A673 (cell line): Measurements from ENCODE around the gene AGRN. TPM values are rescaled to one million over a fixed set of nuclear protein-coding genes. Genes with fewer than 3 reads are reported as not detected.

Experiments
- BruUV-seq: library from RNA; stranded (reverse); fragments of 400-500 nt; replicated peaks from 2 replicates; lab custom pipeline; 2021; lab: Mats Ljungman, UMichigan
- CTCF ChIA-PET: fragments of 300-600 bp; sonication (Branson Sonifier 250); formaldehyde crosslinking; loops from one replicate; lab custom pipeline; 2022; ENCODE audit warnings: antibody characterized with exemption; lab: Charles Lee
- POLR2A ChIA-PET: fragments of 300-600 bp; sonication (Branson Sonifier 250); formaldehyde crosslinking; loops from one replicate; lab custom pipeline; 2022; ENCODE audit warnings: antibody characterized with exemption; ENCODE audit not compliant: low non-redundant PET; lab: Charles Lee
- DNase-seq: peaks from one replicate; pipeline ENCODE4 v3.0.0-alpha.2; 2015; ENCODE audit warnings: low spot score
- H3K27ac ChIP-seq: fragments of 200-600 bp; sonication (generic); 2 replicates; pipeline ENCODE4 v1.5.1; 2016; ENCODE audit warnings: mixed run types, low read depth, mild to moderate bottlenecking, mixed read lengths, antibody characterized with exemption, low read length; ENCODE audit not compliant: poor library complexity, severe bottlenecking
- H3K27me3 ChIP-seq: fragments of 200-600 bp; sonication (generic); replicated peaks from 2 replicates; pipeline ENCODE4 v1.6.1; 2017; ENCODE audit warnings: mixed run types, low read depth, mild to moderate bottlenecking, mixed read lengths, antibody characterized with exemption, low read length; ENCODE audit not compliant: insufficient read depth, poor library complexity
- H3K36me3 ChIP-seq: fragments of 200-600 bp; sonication (generic); 2 replicates; pipeline ENCODE4 v1.6.1; 2016; ENCODE audit warnings: mixed run types, mild to moderate bottlenecking, mixed read lengths, antibody characterized with exemption, low read length; ENCODE audit not compliant: insufficient read depth, poor library complexity, severe bottlenecking
- H3K4me1 ChIP-seq: fragments of 200-600 bp; sonication (generic); 2 replicates; pipeline ENCODE4 v1.6.1; 2017; ENCODE audit warnings: mixed run types, mild to moderate bottlenecking, mixed read lengths, antibody characterized with exemption, low read length; ENCODE audit not compliant: insufficient read depth, poor library complexity, severe bottlenecking
- H3K4me3 ChIP-seq: fragments of 200-600 bp; sonication (generic); 2 replicates; pipeline ENCODE4 v1.5.1; 2016; ENCODE audit warnings: low read depth, mixed run types, mild to moderate bottlenecking, mixed read lengths, low read length; ENCODE audit not compliant: poor library complexity, severe bottlenecking
- H3K9me3 ChIP-seq: fragments of 200-600 bp; sonication (generic); 2 replicates; pipeline ENCODE4 v1.6.1; 2016; ENCODE audit warnings: mixed run types, low read depth, mild to moderate bottlenecking, mixed read lengths, antibody characterized with exemption, low read length; ENCODE audit not compliant: poor library complexity, severe bottlenecking
- EZH2 ChIP-seq: fragments of 200-600 bp; sonication (generic); IDR thresholded peaks from 2 replicates; pipeline ENCODE4 v1.6.1; 2017; ENCODE audit warnings: borderline replicate concordance, low read depth, mild to moderate bottlenecking, mixed read lengths, antibody characterized with exemption, low read length; ENCODE audit not compliant: poor library complexity, severe bottlenecking
- intact Hi-C: fragments of 100-400 bp; cut with micrococcal nuclease; formaldehyde crosslinking; loops from one replicate; pipeline ENCODE4 v1.10.0; 2022; ENCODE audit not compliant: unreplicated experiment
- total RNA-seq: library from RNA; stranded (reverse); gene quantifications from 2 replicates; pipeline ENCODE4 v1.2.3, GENCODE V29; 2021
- TF ChIP-seq, protein P1 (sequence below): fragments of 300-800, 200-600 bp; sonication (generic); conservative IDR thresholded peaks from 2 replicates; pipeline ENCODE4 v1.5.1; 2017; ENCODE audit warnings: low read depth, mild to moderate bottlenecking, antibody characterized with exemption, low read length, moderate library complexity, mixed read lengths

The AGRN gene
- total RNA-seq, 1 experiment from 2014 or later, result 151 TPM

GRCh38 chr1:1088029-1088800 lies 68.3 kb downstream of the AGRN start:
- DNase-seq, result no peak

DNA sequence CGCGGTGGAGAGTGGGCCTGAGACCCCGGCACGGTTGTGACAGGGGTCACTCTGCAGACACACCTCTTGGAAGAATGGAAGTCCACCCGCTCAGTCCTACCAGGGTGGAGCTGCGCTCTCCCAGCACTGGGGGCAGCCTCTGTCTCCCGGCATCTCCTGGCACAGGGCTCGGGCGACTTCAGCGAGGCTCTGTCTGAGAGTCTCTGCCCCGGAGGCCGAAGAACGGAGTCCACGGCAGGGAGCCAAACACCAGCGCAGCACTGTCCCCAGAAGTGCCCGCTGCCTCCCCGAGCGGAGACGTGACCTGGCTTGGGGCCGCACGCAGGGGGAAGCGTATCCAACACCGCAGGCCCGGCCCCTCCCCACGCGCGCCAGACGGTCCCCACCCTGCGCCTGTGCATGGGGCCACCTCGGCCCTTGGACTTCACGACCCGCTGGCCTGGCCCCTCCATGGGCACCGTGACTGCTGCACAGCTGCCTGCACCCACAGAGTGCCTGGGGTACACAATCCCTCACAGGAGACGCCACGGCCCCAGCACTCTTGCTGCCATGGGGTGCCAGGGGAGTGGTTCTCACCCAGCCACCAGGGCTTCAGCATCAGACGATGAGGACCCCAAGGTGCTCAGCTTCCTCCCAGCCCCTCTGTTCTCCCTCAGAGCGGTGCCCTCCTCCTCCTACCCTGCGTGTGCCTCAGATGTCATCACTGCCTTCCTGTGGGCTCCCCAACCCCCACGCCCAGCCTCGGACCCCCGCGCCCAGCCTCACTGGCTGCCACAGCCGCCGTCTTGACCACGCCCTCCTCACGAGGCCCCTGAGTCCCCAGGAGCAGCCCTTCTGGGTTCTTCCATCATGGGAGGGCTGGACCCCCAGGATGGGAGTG lies 69.1 kb downstream of the AGRN start:
- ChIA-PET POLR2A (no interaction called here), CTCF (no interaction called here)
- TF ChIP-seq EZH2, result no peak
- TF ChIP-seq, protein P1, sequence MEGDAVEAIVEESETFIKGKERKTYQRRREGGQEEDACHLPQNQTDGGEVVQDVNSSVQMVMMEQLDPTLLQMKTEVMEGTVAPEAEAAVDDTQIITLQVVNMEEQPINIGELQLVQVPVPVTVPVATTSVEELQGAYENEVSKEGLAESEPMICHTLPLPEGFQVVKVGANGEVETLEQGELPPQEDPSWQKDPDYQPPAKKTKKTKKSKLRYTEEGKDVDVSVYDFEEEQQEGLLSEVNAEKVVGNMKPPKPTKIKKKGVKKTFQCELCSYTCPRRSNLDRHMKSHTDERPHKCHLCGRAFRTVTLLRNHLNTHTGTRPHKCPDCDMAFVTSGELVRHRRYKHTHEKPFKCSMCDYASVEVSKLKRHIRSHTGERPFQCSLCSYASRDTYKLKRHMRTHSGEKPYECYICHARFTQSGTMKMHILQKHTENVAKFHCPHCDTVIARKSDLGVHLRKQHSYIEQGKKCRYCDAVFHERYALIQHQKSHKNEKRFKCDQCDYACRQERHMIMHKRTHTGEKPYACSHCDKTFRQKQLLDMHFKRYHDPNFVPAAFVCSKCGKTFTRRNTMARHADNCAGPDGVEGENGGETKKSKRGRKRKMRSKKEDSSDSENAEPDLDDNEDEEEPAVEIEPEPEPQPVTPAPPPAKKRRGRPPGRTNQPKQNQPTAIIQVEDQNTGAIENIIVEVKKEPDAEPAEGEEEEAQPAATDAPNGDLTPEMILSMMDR, result no peak
- Histone ChIP-seq H3K27me3 (no peaks in the 10 kb centered on the region), H3K27ac (no peak overlapping the region), H3K36me3 (no peaks in the 10 kb centered on the region), H3K4me1 (no peaks in the 10 kb centered on the region), H3K4me3 (no peak overlapping the region), H3K9me3 (no peaks in the 10 kb centered on the region)
- intact Hi-C loops, result no loop called here
- BruUV-seq, result no TSS peak
- DNase-seq, result no peak

More at GRCh38 chr1:1088029-1088800, 68.3 kb downstream of the AGRN start:
- Histone ChIP-seq H3K4me1 (no peaks in the 10 kb centered on the region), H3K27me3 (no peaks in the 10 kb centered on the region), H3K9me3 (no peaks in the 10 kb centered on the region), H3K4me3 (no peak overlapping the region), H3K36me3 (no peaks in the 10 kb centered on the region), H3K27ac (no peak overlapping the region)
- intact Hi-C loops, result no loop called here
- no TSS peak for BruUV-seq
- ChIA-PET CTCF (no interaction called here), POLR2A (no interaction called here)
- no peak for TF ChIP-seq EZH2
- TF ChIP-seq, protein P1, result no peak

GRCh38 chr1:1089731-1090423 lies 70.0 kb downstream of the AGRN start:
- H3K27ac ChIP-seq, result no peak overlapping the region
- no peak for TF ChIP-seq EZH2
- TF ChIP-seq, protein P1, result no peak
- H3K4me1 ChIP-seq, result no peaks in the 10 kb centered on the region
- H3K27me3 ChIP-seq, result no peaks in the 10 kb centered on the region
- no peak overlapping the region for H3K4me3 ChIP-seq
- POLR2A ChIA-PET, result no interaction called here
- CTCF ChIA-PET, result no interaction called here
- H3K36me3 ChIP-seq, result no peaks in the 10 kb centered on the region
- intact Hi-C loops, result no loop called here
- BruUV-seq, result no TSS peak
- DNase-seq, result no peak
- no peaks in the 10 kb centered on the region for H3K9me3 ChIP-seq
